SH-SY5Y (cell line): ENCODE data around the gene MID2.

Experiments used
- GATA2 ChIP-seq: IDR thresholded peaks from 2 replicates; pipeline ENCODE4 v1.6.1; 2011; ENCODE audit warnings: mild to moderate bottlenecking, low read depth, low read length
- GATA3 ChIP-seq: IDR thresholded peaks from 2 replicates; pipeline ENCODE4 v1.6.1; 2011; ENCODE audit warnings: low read depth, mild to moderate bottlenecking, low read length, moderate library complexity

GRCh38 chrX:107968623-107969022 is 143.0 kb downstream of the MID2 start:
- TF ChIP-seq GATA2 (no peak), GATA3 (no peak)
